ENCODE measurements around the gene FNDC3B.

Gene FNDC3B

DNA sequence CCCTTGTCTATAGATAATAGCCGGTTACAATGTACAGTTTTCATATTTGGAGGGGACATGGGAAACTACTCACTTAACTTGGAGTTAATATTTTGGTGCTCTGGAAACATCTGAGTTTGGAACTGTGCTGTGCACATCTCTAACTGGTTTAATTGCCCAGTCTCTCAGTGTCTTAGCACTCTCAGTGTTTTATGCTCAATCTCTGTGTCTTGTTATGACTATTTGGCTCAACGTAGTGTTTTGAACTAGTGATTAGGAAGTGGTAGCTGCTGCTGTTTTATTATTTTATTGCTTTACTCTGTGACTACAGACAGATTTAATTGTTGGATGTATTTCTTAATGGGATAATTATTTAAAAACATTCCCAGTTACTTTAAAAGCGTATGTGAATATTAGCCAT is 17.0 kb downstream of the FNDC3B start:
- DNase-seq = no peak

DNA sequence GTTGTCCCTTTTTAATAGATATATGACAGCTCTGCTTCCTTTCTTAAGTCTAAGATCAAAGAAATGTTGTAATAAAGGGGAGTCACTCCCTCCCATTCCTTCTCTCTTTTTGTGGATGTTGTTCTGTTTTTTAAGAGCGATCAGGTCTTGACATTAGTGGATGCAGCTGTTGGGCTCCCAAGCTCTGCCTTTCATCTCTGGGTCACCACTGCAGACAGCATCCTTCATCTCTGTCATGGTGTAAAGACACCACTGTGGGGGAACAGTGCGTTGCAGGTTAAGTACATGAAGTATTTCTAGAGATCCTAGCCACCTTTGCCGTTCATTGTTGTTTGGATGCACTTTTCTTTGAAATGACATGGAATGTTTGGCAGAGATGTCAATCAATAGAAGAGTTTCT is 17.7 kb downstream of the FNDC3B start:
- no peak for DNase-seq

DNA sequence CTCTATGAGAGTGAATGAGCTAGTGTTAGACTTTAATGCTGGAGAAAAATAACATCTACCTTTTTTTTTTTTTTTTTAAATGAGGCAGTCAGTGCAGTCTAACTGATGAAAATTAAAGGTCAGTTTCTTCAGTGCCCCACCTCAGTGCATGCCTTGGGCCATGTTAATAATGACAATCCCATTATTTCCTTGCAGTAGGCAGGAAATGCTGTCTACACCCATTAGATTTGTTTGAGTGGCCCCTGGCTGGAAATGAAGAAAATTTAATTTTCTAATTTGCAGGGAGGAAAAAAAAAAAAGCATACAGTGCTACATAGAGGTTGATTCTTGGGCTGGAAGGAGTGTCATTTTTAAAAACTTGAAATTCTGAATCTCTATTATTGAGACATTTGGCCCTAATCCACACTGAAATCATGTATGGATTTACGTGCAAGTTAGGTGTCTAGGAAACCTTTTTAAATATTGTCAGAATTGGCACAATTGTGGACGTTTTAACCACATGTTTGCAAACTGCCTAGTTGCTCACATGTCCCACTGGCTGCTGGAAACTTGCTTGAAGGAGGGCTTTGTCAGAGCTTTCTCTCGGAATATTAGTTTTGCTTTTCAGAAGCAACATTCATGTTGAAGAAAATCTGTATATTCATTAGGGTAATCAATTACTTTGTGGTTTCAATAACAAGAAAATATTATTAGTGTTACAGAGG is 18.4 kb downstream of the FNDC3B start:
- no peak for DNase-seq

DNA sequence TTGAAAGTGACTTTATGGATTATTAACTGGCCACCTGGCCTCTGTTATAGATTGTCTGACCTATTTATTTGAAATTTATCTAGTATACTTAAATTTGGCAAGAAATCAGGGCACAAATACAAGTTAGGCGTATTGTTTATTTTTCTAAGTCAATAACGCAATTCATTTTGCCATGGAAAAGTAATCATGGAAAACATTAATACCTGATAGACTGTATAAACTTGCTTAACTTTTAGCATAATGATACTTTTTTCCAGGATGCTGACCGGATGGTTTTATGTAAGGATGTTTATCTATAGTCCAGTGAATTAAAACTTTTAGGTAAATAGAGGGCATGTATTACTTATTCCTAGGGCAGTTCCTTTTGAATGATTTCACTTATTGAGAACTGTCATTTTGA is 20.2 kb downstream of the FNDC3B start:
- no peak for DNase-seq

DNA sequence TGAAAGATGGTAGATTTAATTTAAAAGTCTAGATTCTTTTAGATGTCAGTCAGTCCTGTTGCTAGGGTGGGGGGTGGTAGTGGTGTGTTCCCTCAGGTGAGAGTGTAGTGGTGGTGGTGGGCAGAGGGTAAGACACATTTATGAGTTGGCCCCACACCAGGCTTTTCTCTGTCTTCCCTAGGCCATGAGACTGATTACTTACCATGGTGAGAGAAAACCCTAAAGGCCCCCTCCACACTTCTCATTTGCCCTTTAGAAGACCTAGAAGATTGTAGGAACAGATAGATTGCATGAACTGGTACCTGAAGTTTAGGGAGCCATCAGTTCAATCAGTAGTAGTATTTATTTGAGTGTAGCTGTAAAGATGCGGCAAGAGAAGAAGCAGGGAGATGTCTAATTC is 20.9 kb downstream of the FNDC3B start:
- DNase-seq = no peak

DNA sequence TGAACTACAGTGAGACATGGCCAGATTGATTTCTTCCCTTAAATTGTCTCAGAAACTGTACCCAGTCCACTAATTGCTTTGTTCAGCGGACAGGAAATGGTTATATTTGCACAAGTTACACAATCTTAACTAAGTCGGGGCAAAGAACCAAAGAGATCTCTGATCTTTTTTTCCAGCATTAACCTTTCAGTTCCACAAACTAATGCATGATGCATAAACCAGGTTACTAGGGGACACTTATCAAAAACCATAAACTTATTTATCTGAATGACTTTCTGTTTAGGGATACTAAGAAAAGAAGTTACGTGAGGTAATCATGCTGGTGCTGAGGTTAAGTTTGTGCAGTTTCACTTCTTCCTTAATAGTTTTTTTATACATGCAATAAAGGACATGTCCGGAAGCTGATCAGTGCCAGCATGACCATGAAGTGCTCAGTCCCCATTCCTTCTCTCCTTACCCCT is 22.4 kb downstream of the FNDC3B start:
- DNase-seq = no peak

DNA sequence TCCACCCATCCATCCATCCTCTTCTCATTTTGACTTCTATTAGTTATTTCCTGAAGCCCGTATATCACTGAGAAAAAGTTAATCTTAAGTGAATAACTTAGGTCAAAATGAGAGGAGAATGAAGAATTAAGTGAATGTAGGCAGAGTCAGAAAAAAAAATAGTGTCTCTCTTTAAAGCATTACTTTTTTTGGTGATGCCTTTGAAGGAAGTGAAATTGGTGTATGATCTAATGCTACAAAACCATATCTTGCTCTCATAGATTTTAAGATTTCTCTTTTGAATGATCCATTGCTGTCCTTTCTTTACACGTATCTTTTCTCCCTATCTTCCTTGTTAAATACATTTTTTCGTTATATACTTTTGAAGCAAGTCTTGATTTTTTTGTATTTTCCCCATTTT is 23.4 kb downstream of the FNDC3B start:
- no peak for DNase-seq

DNA sequence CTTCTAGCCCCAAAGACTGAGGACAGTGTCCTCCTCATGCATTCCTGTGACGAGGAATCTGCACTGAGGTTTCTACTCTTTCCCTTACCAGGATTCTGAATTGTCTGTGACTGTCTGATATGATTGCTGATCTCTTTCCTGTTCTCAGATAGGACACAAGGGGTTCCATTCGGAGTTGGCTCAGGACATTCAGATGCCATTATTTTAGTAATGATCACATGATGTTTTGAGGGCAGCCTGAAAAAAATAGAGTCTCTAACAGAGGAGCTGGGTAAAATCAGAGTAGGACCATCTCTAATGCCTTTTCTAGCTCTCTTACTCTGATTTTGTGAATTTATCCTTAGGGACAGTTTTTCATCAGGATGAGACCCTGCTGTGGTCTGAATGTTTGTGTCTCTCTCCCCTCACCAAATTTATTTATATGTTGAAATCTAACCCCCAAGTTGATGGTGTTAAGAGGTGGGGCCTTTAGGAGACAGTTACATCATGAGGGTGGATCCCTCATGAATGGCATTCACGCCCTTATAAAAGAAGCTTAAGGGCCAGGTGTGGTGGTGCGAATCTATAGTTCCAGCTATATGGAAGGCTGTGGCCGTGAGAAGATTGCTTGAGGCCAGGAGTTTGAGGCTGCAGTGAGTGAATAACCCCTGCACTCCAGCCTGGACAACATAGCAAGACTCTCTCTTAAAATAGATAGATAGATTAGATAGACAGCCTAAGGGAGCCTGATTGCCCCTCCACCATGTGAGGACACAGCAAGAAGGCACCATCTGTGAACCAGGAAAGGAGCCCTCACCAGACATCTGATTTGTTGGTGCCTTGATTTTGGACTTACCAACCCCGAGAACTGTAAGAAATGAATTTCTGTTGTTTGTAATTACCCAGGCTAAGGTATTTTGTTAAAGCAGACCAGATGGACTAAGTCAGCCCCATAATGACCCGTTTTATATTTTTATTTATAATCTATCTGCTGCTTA is 24.4 kb downstream of the FNDC3B start:
- DNase-seq = no peak

DNA sequence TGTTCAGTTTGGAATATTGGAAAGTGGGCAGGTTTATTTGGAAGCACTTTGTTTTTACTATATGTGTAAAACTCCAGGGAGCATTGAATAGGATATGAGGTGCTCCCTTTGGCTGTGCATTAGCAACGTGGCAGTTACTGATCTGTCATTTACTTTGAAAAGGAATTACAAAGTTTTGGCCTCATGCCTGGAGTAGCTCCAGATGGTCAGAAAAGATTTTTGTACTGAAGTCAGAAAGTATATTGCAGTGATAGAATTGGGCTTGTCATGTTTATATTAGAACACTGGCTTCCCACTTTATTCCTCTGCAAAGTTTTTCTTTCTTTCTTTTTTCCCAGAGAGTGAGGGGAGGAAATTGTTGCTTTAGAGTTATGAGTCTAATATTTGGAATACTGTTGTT is 26.1 kb downstream of the FNDC3B start:
- DNase-seq = no peak

DNA sequence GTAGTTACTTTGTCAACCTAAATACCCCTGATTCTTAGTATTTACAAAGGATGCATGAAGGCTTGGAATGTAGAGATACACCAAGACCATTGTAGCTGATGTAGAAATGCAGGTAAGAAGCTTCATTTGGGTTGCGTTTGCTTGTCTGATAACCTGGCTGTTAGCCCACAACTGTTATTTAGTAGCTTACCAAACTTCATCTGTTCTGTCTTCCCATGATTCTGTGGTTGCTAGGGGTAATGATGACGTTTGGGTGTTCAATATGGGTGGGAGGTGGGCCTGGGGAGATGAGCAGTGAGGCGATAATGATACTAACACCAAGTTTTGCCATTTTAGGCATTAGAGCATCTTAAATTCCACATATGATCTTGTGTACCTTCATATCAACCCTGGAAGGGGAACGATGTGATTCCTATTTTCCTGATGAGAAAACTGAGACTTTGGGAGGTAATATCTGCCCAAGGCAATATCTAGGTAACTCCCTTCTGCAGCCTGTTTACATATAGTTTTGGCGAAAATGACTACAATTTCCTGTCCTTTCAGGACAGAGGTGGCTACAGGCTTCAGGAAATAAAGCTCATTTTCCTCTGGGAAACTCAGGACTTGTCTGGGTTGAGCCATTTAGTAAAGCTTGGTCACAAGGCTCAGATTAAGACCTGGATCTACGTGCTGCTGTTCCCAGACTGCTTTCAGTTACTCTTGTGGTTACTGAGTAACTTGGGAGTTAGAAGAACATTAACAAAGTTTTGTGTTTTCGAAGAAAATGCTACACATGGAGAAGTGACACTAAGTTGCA is 26.8 kb downstream of the FNDC3B start:
- no peak for DNase-seq

DNA sequence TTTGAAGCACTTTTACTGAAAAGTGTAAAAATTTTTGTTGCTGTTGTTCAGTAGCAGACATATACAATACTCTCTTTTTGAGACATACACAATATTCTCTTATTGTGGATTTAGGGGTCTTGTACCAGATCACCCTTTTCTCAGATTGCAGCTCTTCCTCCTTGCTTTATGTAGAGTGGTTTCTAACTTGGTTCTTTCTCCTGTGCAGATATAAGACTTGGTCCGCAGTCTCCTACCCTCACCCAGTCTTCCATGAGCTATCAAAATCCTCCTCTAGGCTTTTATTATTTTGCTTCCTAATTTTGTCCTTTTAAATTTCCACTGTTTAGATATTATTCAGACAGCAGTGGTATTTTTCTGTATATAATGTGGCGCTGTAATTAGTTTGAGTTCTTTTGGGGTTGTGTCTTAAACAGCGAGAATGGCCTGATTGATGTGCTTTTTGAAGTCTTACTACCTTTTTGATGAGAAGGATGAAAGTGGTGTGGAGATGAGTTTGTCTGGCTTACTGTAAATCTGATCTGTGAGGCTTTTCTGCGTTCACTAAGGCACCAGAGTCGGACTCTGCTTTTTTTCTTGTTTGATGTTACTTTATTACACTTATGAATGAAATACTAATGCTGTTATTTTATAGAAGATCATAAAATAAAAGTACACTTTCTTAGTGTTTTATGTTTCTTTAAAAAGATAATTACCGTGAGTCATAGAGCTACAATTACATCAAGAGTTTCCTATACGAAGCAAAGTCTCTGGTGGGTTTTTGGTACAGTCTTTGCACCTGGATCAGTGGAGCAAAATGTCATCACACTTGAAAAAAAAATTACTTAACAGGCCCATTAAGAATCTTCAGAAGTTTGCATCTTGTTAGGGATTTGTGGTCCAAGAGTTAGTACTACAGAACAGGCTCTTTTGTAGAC is 27.8 kb downstream of the FNDC3B start:
- DNase-seq = no peak

DNA sequence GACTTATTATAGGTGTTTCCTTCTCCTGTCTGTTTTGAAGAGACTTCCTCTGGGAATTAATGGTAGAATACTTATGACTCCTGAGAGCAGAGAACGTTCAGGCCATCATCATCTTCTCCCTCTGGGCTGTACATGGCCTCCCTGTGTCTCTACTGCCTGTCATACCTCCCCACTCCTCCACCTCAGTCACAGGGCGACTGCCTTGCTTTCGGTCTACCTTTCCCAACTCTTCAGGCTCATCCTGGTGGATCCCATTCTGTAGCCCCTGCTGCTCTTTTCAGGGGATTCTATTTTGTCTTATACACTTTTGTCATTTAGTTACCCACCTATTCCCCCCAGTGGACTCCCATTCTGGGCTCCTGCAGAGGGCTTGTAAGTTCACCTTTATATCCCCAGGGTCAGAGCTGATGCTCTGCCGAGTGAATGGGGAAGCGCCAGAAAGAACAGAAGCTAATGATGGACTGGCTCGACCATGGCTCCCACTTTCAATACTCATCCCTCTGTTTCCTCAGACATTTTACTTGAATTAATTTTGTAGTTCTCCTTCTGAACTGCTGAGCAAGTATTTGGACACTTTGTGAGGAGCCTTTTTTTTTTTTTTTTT is 28.6 kb downstream of the FNDC3B start:
- no peak for DNase-seq

DNA sequence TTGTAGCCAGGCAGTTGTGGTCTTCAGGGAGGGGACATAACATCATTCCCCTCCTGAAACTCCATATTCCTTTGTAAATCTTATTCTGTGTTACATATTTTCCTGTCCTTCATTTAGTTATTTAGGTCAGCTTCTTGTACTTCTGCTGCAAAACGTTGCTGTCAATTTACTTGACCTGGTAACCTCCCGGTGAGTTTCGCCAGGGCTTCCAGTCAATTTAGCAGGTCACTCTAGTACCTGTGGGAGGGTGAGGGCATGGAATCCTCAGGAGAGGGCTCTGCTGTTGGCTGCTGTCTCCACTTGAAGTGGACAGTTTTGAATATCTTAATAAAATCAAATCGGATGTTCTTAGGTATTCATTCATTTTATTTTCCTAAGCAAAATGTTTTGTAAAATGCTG is 29.6 kb downstream of the FNDC3B start:
- no peak for DNase-seq

DNA sequence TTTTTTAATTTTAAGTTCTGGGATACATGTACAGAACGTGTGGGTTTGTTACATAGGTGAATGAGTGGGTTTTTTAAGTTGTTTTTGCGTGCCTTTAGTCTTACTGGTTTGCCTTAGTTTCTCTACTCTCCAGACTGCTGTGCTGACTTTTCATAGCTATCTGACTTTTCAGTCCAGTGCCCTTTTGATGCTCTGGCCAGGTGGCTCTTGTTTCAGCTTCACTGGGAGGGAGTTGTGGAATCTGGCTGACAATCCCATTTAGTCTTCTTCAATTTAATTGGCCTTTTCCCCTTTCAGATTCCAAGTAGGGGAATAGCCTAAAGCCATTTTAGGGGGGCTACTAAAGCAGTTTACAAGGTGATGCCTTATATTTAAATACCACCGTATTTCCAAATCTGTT is 30.1 kb downstream of the FNDC3B start:
- no peak for DNase-seq

DNA sequence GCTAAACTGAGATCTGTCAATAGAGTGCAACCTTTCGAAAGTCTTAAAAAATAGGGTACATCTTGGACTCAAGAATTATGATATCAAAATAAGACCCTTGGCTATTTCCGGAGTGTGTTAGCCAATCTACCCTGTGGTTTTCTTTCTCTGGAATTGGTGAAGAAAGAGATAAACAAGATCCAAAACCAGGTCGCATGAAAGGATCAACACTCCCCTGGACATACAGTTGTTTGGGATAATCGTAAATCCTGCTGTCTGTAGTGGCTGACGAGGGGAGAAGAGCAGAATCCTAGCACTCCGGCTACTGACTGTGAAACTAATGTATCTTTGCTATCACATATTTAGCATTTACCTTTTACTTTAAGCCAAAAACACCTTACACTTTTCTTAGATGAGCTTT is 30.9 kb downstream of the FNDC3B start:
- DNase-seq = no peak

DNA sequence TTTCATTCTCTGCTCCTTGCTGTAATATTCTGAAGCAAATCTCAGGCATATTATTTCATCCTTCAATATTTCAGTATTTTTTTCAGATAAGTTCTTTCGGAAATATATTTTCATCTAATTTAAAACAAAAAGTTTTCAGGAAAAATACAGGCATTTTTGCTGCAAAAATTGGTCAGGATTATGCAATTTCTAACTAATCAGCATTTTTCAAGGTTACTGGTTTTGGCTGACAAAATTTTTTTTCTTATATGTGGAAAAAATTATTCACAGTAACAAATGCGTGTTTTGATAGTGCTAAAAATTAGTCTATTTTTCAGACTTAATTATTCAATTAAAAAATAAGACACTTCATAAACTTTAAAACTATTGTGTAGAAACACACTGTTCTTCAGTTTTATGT is 31.4 kb downstream of the FNDC3B start:
- DNase-seq = no peak

DNA sequence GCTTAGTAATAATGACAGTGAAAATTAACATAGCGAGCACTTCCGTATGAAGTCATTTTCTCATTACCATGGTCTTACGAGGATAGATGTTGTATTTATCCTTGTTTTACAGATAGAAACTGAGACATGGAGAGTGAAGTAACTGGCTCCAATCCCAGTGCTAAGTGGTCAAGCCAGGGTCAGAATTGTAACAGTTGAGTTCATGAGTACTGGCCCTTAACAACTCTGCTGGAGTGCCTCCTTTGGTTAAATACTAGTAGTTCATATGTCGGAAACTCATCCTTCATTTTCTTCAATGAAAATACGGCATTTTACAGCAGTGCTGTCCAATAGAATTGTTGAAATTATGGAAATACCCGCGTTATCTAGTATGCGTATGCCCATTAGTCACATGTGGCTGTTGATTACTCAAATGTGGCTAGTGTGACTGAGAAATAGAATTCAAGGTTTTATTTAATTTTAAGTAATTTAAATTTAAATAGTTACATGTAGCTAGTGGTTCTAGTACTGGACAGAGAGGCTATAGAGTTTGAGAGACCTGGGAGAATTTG is 32.5 kb downstream of the FNDC3B start:
- no peak for DNase-seq

DNA sequence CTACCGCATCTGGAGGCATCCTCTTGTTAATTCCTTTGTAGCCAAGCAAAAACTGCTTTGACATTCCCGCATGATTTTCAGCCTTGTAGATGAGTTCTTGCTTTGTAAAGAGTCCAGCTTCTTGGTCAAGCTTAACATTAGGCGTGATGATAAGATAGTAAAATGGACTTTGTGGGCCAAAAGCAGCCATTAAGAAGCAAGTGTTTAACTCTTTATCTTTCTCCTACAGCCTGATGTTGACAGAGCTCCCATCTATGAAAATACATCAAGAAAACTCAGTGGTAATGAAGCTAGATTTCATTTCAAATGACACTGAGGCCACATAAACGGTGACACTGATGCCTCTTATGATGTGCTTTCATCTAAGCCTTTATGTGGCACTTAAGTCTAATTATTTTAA is 33.2 kb downstream of the FNDC3B start:
- no peak for DNase-seq

DNA sequence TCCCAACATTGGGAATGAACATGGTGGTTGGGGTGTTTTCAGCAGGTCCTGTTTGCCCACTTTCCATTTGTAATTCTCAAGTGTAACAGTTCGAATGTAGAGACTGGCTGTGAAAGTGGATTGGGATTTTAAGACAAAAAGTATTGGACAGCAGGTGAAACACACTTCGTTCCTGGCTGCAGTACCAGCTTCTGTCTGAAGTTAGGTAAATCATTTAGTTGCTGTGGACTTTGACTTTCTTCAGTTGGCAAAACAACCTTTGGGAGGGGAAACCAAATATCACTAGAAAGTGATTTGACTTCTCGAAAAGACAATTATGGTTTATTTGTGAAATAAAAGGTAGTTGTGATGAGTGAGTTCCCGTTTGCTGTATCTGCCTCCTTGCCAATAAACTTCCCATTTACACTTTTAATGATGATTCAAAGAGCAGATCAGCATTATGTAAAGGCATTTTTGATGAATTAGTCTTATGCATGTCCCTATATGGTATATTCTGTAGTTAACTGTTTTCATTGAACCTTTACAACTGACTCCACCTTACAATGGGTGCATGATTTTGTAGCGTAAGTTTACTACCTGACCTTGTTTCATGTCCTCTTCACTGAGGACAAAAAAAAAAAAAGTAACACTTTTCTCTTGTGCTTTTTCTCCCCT is 34.0 kb downstream of the FNDC3B start:
- no peak for DNase-seq

DNA sequence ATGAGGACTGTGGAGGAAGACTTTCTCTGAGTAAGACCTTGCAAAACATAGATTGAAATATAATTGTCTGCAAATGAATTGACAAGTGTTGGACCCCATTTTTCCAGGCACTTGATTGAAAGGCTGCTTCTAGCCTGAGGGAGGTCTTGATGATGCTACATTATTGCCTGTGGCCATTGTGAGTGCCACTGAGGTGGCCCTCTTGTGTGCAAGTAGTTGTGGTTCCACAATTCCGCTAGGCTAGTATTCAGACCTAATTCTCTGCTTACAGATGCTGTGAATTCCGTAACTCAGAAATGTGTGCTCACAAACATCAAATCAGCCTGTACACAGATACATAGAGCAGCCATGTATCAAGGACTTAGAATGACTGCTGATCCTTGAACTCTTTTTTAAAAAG is 34.7 kb downstream of the FNDC3B start:
- no peak for DNase-seq

DNA sequence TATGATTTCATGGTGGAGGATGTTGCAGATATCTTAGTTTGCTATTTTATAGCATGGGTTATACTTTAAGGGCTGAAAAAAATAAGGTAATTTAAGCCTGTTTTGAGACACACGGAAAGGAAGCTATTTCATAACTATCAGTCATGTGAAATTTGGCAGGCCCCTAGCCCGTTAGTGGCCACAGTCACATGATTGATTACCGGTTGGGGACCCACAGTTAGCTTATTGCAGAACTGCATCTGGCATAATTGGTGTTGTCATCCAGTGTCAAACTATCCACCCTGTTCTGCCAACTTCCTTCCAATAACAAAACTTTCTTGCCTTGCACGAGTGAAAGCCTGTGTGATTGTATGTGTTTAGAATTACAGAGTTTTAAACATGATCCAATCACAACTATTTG is 35.2 kb downstream of the FNDC3B start:
- no peak for DNase-seq

Data from activated effector memory CD4-positive, alpha-beta T cell treated with Interleukin-2 at 50 U/mL for 16 hours (primary cell).